Measurements from ENCODE around the gene ARHGAP4. TPM values are rescaled to one million over a fixed set of nuclear protein-coding genes. Genes with fewer than 3 reads are reported as not detected.

The ARHGAP4 gene
- total RNA-seq, 1 experiment from 2014 or later: 67.4 TPM

DNA sequence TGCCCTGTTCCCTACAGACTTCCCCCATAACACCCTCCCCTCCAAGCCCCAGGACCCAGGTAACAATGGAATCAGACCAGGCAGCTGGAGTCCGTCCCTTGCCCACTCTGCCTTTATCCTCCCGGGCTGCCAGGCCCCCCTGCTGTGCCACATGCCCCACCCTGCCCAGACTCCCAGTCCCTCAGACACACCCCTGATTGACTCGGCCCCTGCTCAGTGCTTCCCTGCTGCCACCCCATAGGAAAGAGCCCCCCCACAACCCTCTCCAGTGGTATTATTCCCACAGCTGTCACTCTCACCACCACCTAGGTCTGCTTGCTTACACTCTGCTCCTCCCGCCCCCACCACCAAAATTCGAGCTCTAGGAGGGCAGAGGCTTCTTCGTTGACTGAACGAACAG lies 13.5 kb upstream of the ARHGAP4 start:
- ATAC-seq (no peak), DNase-seq (ENCODE audit: low read depth, low spot score) (no peak)
- BruUV-seq (replicated peaks): no TSS peak
- Histone ChIP-seq H3K9ac (ENCODE audit: low read length) (no peak overlapping the region), H3K27ac (ENCODE audit: low read depth, low read length) (no peak overlapping the region), H3K9me3 (ENCODE audit: control insufficient read depth in 1 of 2, insufficient read depth in 1 of 2, low read depth in 1 of 2, low read length in 2 of 2) (no peaks in the 10 kb centered on the region), H3K4me2 (ENCODE audit: low read length) (no peak overlapping the region), H3K79me2 (ENCODE audit: insufficient read depth, low read length) (peaks cover under 1% of the 10 kb centered on the region; the same call in 1 of the 2 replicates), H3K4me1 (ENCODE audit: control insufficient read depth in 1 of 2, insufficient read depth in 2 of 2, low read length in 2 of 2) (peaks cover 0 to 8% of the 10 kb centered on the region in 2 experiments; a peak in 1 of 4 replicates), H2AFZ (ENCODE audit: low read depth, low read length, poor library complexity, severe bottlenecking) (no peak overlapping the region), H3K9me2 (ENCODE audit: insufficient read depth) (no peaks in the 10 kb centered on the region), H3K4me3 (replicated peaks in 1 of 2; ENCODE audit: low read depth in 1 of 2, low read length in 2 of 2) (no peak overlapping the region), H3K36me3 (ENCODE audit: control insufficient read depth in 1 of 2, insufficient read depth in 2 of 2, low read length in 2 of 2) (no peaks in the 10 kb centered on the region), H4K20me1 (ENCODE audit: insufficient read depth) (no peaks in the 10 kb centered on the region), H3K27me3 (ENCODE audit: insufficient read depth, low read length) (no peaks in the 10 kb centered on the region)
- TF ChIP-seq SRF (IDR thresholded peaks at IDR 0.05; ENCODE audit: low read depth): no peak
- no peak for TF ChIP-seq RAD21 (IDR thresholded peaks at IDR 0.05; ENCODE audit: low read depth)
- TF ChIP-seq CTCF (IDR thresholded peaks at IDR 0.05 in 2 of 3, conservative IDR thresholded peaks at IDR 0.05 in 1 of 3; ENCODE audit: borderline replicate concordance in 1 of 3, insufficient read depth in 1 of 3, low read depth in 2 of 3, low read length in 2 of 3): no peak
- TF ChIP-seq POLR2AphosphoS5 (IDR thresholded peaks at IDR 0.05; ENCODE audit: low read depth, low read length): no peak
- TF ChIP-seq TCF7L2 (IDR thresholded peaks at IDR 0.05; ENCODE audit: borderline replicate concordance, extremely low read depth, insufficient read depth, insufficient read length): no peak
- no peak for TF ChIP-seq FOSL1 (IDR thresholded peaks at IDR 0.05; ENCODE audit: low read depth)
- TF ChIP-seq CBX3 (IDR thresholded peaks at IDR 0.05; ENCODE audit: low read depth): no peak
- TF ChIP-seq ZNF274 (IDR thresholded peaks at IDR 0.05; ENCODE audit: low read depth, low read length): no peak
- no peak for TF ChIP-seq SIN3A (IDR thresholded peaks at IDR 0.05; ENCODE audit: low read depth)
- no peak for TF ChIP-seq MAX (IDR thresholded peaks at IDR 0.05)
- no peak for TF ChIP-seq EGR1 (IDR thresholded peaks at IDR 0.05; ENCODE audit: low read depth)
- CTCF ChIA-PET: no interaction called here
- RAD21 ChIA-PET (ENCODE audit: low non-redundant PET in 1 of 2, low total read pairs in 2 of 2, uncharacterized antibody in 2 of 2, unreplicated experiment in 2 of 2): no interaction called here
- POLR2A ChIA-PET: interaction anchor here (0.8 kb wide), 1 partner anchor 11 kb away, joined by 3 read pairs; no protein-coding TSS in a partner anchor
- intact Hi-C loops (cut with micrococcal nuclease): no loop called here
